Activated CD8-positive, alpha-beta memory T cell treated with anti-CD3 and anti-CD28 coated beads, Interleukin-2, amount 50 U/mL, for 48 hours (primary cell): ENCODE measurements around the gene MEA1.
"Not testable (repeated sequence)": the region's sequence is repeated elsewhere in the genome, so short reads cannot be mapped to it uniquely, and the experiment has no call there.

Experiments
- DNase-seq: peaks from one replicate; pipeline ENCODE4 v3.0.0-alpha.2; 2020

MEA1 gene

GRCh38 chr6:43013843-43014433, at the start of gene MEA1, which contains the start of gene KLHDC3:
Gene MEA1 (minus strand): TSS chr6:43013946. CDS start chr6:43013813, 133 bp downstream.
Gene KLHDC3 (plus strand): TSS chr6:43014249. CDS start chr6:43017193, 2,944 bp downstream.
- DNase-seq = peak; percentile 96

DNA sequence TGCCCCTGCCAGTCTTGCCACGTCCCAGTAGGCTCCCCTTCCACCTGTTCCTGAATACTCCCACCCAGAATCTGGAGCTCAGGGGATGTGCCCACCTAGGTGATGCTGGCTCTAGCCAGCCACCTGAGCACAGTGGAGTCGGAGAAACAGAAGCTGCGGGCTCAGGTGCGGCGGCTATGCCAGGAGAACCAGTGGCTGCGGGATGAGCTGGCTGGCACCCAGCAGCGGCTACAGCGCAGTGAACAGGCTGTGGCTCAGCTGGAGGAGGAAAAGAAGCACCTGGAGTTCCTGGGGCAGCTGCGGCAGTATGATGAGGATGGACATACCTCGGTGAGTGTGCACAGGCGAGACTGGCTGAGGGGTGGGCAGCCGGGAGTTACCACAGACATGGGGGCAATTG, 49.1 kb upstream of the MEA1 start:
- DNase-seq = no peak

DNA sequence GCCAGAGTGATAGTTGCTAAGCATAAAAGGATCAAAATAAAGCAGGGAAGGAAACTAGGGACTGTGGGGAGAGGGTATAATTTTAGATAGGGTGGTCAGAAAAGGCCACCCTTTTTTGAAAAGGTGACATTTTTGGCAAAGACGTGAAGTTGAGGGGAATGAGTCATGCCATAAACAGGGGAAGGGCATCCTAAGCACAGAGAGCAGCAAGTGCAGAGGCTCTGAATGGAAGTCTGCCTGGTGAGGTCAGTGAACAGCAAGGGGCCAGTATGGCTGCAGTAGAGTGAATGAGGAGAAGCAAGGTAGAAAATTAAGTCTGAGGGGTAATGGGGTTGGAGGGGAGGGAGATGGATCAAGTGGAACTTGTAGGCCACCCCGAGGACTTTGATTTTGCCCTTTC, 48.1 kb upstream of the MEA1 start:
- no peak for DNase-seq

GRCh38 chr6:43060755-43061633, 47.2 kb upstream of the MEA1 start:
- DNase-seq = no peak

- DNase-seq = no peak
Observed at GRCh38 chr6:43060034-43060754, 46.4 kb upstream of the MEA1 start.

DNA sequence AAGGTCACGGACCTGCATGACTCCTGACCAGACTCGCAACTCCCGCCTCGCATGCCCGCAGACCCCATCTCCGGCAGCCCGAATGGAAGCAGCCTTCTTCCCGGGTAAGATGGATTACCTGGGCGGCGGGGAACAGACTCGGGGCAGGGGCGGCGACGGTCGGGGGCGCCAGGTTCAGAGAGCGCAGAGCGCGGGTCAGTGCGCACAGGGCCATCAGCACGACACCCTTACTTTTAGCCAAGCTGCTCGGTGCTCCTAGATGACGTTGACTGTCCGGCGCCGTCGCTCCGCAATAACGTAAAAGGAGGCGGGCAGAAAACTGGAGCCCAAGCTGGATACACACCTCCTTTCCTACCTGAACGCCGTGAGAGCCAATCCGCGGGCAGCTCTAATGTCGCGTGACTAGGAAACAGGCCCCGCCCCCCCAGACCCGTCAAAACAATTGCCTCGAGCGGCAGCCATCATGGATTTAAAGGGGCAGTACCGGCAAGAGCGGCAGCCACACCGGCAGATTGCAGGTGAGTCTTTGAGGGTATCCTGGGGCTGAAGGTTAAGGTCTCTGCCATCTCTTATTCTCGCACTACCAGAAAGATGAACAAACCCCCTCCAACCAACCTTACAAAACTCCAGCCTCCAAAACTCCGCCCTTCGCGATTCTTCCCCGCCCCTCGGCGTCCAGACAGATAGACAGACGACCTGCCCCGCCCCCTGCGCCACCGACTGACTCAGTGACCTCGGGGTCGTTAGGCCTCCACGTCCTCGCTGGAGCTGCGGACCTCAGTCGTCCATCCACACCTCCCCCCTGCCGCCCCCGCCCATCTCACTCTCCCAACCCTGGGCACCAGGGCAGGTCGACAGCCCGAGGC, 45.7 kb upstream of the MEA1 start, which contains the start of the genes KLC4 and MRPL2:
Gene KLC4 (plus strand): TSS at position 464 of the 866 bp plus-strand sequence. CDS start 1,705 bp downstream, outside the sequence.
Gene MRPL2 (minus strand): TSS at position 267 of the 866 bp plus-strand sequence. CDS start 53 bp downstream, at position 214.
- peak; percentile 97 for DNase-seq

DNA sequence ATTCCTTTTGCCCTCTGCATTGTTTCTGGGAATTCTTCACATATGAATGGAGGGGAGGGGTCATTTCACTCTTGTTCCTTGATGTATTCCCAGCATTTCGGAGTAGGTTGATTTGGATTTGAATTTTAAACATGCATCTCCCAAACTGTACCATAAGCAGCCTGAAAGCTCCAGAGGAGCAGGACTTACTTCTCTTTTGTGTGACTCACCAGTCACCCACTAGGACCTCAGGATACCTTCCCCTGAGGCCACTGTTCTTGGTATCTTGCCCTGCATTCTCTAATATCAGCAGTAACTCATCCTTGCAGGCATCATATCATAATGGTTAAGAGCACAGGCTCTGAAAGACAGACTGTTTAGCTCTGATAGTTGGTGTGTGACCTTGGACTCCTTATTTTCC, 44.8 kb upstream of the MEA1 start:
- DNase-seq = no peak

- DNase-seq = no peak
Observed at GRCh38 chr6:43055966-43056365, 42.2 kb upstream of the MEA1 start.

DNA sequence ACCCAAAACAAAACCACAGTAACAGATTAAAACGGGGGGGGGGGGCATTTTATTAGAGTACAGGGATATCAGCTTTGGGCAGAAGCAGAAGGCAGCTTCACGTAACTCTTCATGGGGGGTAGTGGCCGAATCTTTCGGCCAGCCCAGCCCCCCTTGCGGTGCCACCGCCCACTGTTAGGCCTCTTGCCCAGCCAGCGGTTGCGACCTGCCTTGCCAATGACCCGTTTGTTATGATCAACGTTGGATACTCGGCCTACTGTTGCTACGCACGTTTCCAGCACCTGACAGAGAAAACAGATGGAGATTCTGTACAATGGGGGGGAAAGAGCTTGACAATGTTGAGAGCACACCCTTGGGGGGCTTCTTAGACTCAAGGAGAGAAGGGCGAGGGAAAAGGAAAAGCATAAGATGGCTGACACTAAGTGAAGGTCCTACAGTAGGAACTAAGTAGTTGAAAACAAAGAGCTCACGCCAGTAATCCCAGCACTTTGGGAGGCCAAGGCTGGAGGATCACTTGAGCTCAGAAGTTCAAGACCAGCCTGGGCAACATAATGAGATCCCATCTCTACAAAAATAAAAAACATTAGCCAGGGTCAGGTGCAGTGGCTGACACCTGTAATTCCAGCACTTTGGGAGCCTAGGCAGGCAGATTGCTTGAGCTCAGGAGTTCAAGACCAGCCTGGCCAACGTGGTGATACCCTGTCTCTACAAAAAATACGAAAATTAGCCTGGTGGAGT, 40.6 kb upstream of the MEA1 start:
- DNase-seq = no peak

DNA sequence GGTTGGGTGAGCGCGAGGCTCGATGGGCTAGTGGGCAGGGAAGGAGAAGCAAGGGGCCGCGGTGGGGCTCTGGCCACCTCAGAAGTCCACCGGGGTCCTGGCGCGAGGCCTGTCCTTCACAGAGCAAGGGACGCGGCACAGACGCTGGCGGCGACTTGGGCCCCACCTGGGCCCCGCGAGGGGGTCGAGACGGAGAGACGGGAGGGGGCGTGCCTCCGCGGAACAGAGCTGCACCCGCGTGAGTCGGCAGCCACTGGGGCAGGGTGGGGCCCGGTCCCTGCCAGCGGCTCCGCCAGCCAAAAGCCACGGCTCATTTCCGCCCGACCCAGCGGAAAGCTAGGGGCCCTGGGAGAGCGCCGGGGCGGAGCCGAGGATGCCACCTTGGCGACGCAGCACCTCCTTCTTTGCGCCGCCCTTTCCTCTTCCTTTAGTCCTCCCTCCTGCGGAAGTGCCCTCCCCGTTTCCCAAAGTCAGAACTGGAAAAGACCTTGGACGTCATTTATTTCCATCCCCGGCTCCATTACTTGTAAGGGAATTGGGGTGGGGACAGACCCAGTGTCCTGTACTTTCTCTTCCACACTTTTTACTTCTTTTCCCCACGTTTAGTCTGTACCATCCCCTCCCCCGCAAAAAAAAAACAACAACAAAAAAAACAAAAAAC, 39.9 kb upstream of the MEA1 start, which contains the start of gene CUL7:
Gene CUL7 (minus strand): TSS at position 307 of the 661 bp plus-strand sequence. CDS start 1,063 bp downstream, outside the sequence.
- peak; percentile 94 for DNase-seq

- DNase-seq = no peak
Observed at GRCh38 chr6:43052842-43053544, 39.2 kb upstream of the MEA1 start.

DNA sequence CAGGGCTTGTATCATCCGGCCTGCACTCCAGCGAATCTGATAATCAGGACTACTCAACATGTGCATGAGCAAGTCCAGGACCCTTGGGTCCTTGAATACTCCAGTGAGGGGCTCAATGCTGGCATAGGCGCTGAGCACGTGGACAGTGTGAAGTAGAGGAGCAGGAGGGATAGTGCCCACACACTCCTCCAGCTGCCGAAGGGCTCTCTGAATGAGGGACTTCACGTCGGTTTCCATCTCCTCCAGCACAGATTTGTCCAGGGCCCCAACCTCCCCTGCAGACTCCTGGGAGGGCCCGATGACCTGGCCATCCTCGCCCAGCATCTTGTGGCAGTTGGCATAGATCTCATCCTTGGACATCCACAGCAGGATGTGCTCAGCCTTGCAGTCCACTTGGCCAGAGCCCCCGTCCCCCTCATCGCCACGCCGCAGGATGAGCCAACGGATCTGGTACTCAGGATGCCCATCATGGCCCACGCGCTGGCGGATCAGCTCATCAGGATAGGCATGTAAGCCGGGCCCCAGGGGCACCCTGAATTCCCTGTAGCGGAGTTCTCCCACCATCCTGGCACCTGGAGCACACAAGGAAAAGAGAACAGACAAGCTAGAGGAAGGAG, 38.6 kb upstream of the MEA1 start:
- DNase-seq = no peak

DNA sequence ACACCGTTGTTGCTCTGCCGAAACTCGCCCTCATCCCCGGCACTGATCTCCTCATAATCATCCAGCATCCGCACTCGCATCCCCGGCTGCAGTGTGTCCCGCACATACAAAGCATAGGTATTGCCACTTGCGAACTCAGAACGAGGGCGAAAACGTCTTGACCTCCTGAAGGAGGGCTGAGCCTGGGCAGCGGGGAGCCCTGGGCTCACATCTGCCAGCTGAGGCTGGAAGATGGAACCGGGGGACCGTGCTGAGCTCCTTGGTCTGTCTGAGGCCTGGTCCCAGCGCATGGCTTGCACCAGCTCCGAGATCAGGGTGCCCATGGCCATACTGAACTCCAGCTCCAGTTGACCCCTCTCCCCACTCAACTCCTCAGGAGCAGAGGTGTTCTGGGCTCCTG, 37.2 kb upstream of the MEA1 start:
- DNase-seq = no peak

DNA sequence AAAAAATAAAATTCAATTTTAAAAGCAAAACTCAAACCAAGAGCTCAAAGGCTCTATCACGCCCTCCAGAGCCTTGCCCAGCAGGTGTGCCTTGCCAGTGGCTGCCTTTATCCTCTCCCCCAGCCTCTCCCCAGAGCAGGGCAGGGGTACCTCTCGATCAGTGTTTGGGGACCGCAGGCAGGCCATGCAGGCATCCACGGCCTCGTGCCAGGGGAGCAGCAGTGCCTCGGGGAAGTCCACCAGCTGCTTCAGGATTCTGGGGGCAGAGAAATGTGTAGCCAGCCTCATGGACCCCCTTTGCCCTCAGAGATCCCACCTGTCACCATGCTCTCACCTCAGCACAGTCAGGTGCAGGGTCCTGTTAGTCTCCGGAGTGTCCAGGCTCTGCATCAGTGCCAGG, 34.3 kb upstream of the MEA1 start:
- no peak for DNase-seq

- DNase-seq = no peak
Observed at GRCh38 chr6:43045371-43045930, 31.7 kb upstream of the MEA1 start.

DNA sequence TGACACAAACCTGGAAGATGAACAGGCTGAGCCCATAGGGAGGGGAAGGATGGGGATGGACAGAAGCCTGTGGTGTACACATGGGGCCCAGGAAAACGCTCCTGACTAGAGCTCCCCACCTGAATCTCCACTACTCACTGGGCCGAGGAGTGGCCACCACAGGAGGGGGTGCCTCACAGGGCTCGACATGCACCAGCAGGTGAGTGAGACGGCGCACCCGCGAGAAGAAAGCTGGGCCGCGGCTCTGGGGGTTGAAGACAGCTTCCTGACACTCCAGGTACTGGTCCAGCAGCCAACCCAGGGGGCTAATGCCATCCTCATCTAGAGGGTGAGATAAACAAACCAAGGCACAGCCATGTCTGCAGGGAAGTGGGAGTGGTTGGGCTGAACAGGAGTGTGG, 29.6 kb upstream of the MEA1 start:
- no peak for DNase-seq

GRCh38 chr6:43041475-43041874, 27.7 kb upstream of the MEA1 start:
- not testable (repeated sequence) for DNase-seq

- DNase-seq = no peak
Observed at GRCh38 chr6:43040542-43041257, 27.0 kb upstream of the MEA1 start.

- DNase-seq = no peak
Observed at GRCh38 chr6:43038727-43039126, 25.0 kb upstream of the MEA1 start.
